ENCODE data around the gene ZNF622. TPM values are rescaled to one million over a fixed set of nuclear protein-coding genes. Genes with fewer than 3 reads are reported as not detected.
A peak's percentile ranks its signal among the peaks of the same experiment; 100 is the strongest.

The ZNF622 gene
- polyA plus RNA-seq, 1 donor (not counting 4 experiments of a cell fraction or from before 2014, with no cell fraction given) = 23.1 TPM

GRCh38 chr5:16480821-16481538 is 15.4 kb upstream of the ZNF622 start:
- Histone ChIP-seq H3K79me2 (ENCODE audit: control insufficient read depth, insufficient read depth, low read length) (no peaks in the 10 kb centered on the region), H3K27me3 (ENCODE audit: control insufficient read depth, extremely low read depth, insufficient read depth, low read length) (no peaks in the 10 kb centered on the region), H3K9me1 (ENCODE audit: control insufficient read depth, extremely low read depth, insufficient read depth, low read length) (no peaks in the 10 kb centered on the region), H3K36me3 (ENCODE audit: control insufficient read depth in 2 of 2, extremely low read depth in 1 of 2, insufficient read depth in 2 of 2, low read length in 2 of 2) (no peaks in the 10 kb centered on the region), H3K4me2 (ENCODE audit: control insufficient read depth, extremely low read depth, insufficient read depth, low read depth, low read length) (no peak overlapping the region), H3K4me1 (ENCODE audit: control insufficient read depth, extremely low read depth, insufficient read depth, low read length) (peaks cover 14% of the 10 kb centered on the region), H3K4me3 (ENCODE audit: control insufficient read depth in 2 of 3, extremely low read depth in 1 of 3, insufficient read depth in 2 of 3, low read depth in 1 of 3, low read length in 3 of 3) (no peak overlapping the region), H3K9ac (ENCODE audit: control insufficient read depth, extremely low read depth, insufficient read depth, low read length) (no peak overlapping the region), H2AFZ (ENCODE audit: control insufficient read depth, low read length) (no peak overlapping the region), H3K9me3 (ENCODE audit: control insufficient read depth, low read depth, low read length) (no peaks in the 10 kb centered on the region), H4K20me1 (ENCODE audit: control insufficient read depth, extremely low read depth, insufficient read depth, low read length) (no peaks in the 10 kb centered on the region), H3K27ac (ENCODE audit: control insufficient read depth, insufficient read depth, low read length) (no peak overlapping the region)
- peak; percentile 26 for FAIRE-seq
- DNase-seq (ENCODE audit: low read depth, low spot score) = no peak
- no peak for TF ChIP-seq EZH2 (IDR thresholded peaks at IDR 0.05; ENCODE audit: low read length)
- TF ChIP-seq CTCF (optimal IDR thresholded peaks at IDR 0.05 in 1 of 3, IDR thresholded peaks at IDR 0.05 in 1 of 3, conservative IDR thresholded peaks at IDR 0.05 in 1 of 3; ENCODE audit: extremely low read depth in 1 of 3, insufficient read depth in 2 of 3, low read length in 3 of 3) = no peak
- dilution Hi-C loops (cut with MboI; ENCODE audit: extremely low pct_ligation_motif_present, low sequenced_read_pairs) = no loop called here

GRCh38 chr5:16480144-16480543 is 14.5 kb upstream of the ZNF622 start:
- H3K9me1 ChIP-seq (ENCODE audit: control insufficient read depth, extremely low read depth, insufficient read depth, low read length) = no peaks in the 10 kb centered on the region
- H3K9me3 ChIP-seq (ENCODE audit: control insufficient read depth, low read depth, low read length) = no peaks in the 10 kb centered on the region
- no peak overlapping the region for H3K27ac ChIP-seq (ENCODE audit: control insufficient read depth, insufficient read depth, low read length)
- H3K79me2 ChIP-seq (ENCODE audit: control insufficient read depth, insufficient read depth, low read length) = no peaks in the 10 kb centered on the region
- no peak overlapping the region for H2AFZ ChIP-seq (ENCODE audit: control insufficient read depth, low read length)
- no peak for TF ChIP-seq EZH2 (IDR thresholded peaks at IDR 0.05; ENCODE audit: low read length)
- TF ChIP-seq CTCF (optimal IDR thresholded peaks at IDR 0.05 in 1 of 3, IDR thresholded peaks at IDR 0.05 in 1 of 3, conservative IDR thresholded peaks at IDR 0.05 in 1 of 3; ENCODE audit: extremely low read depth in 1 of 3, insufficient read depth in 2 of 3, low read length in 3 of 3) = no peak
- FAIRE-seq (no peak), DNase-seq (ENCODE audit: low read depth, low spot score) (no peak)
- no peak overlapping the region for H3K4me3 ChIP-seq (ENCODE audit: control insufficient read depth in 2 of 3, extremely low read depth in 1 of 3, insufficient read depth in 2 of 3, low read depth in 1 of 3, low read length in 3 of 3)
- H3K27me3 ChIP-seq (ENCODE audit: control insufficient read depth, extremely low read depth, insufficient read depth, low read length) = no peaks in the 10 kb centered on the region
- H3K36me3 ChIP-seq (ENCODE audit: control insufficient read depth in 2 of 2, extremely low read depth in 1 of 2, insufficient read depth in 2 of 2, low read length in 2 of 2) = no peaks in the 10 kb centered on the region
- H3K9ac ChIP-seq (ENCODE audit: control insufficient read depth, extremely low read depth, insufficient read depth, low read length) = no peak overlapping the region
- H3K4me1 ChIP-seq (ENCODE audit: control insufficient read depth, extremely low read depth, insufficient read depth, low read length) = peaks cover 14% of the 10 kb centered on the region
- dilution Hi-C loops (cut with MboI; ENCODE audit: extremely low pct_ligation_motif_present, low sequenced_read_pairs) = no loop called here
- no peaks in the 10 kb centered on the region for H4K20me1 ChIP-seq (ENCODE audit: control insufficient read depth, extremely low read depth, insufficient read depth, low read length)
- H3K4me2 ChIP-seq (ENCODE audit: control insufficient read depth, extremely low read depth, insufficient read depth, low read depth, low read length) = no peak overlapping the region

All from keratinocyte (primary cell).